Adrenal gland (tissue), 12 donors: Measurements from ENCODE around the gene KIAA0513. TPM values are rescaled to one million over a fixed set of nuclear protein-coding genes. Genes with fewer than 3 reads are reported as not detected.

ENCODE experiments used
- DNase-seq, 7 donors: peaks; one replicate each; pipeline ENCODE4 v3.0.0-alpha.2; 2019 to 2020
- H3K27ac ChIP-seq, 5 donors: fragments of 200-600 bp; sonication (generic) in 4 of 5; 1 replicate in 3 of 5; 2 replicates in 2 of 5; pipeline versions ENCODE4 v1.5.1 to v1.8.0; 2016 to 2020; ENCODE audit warnings: mild to moderate bottlenecking in 1 of 5
- H3K27me3 ChIP-seq: fragments of 200-600 bp; 2 replicates; pipeline ENCODE4 v1.8.0; 2021
- H3K36me3 ChIP-seq, 2 donors: fragments of 200-600 bp; replicated peaks in 1 of 2; 1 replicate in 1 of 2; 2 replicates in 1 of 2; pipeline versions ENCODE4 v1.5.1 to v1.8.0; 2018 to 2022
- H3K4me1 ChIP-seq, 2 donors: fragments of 200-600 bp; replicated peaks in 1 of 2; 1 replicate in 1 of 2; 2 replicates in 1 of 2; pipeline versions ENCODE4 v1.5.1 to v1.8.0; 2018 to 2021
- H3K4me3 ChIP-seq, 4 donors: fragments of 200-600 bp; sonication (generic) in 3 of 4; one replicate each; pipeline ENCODE4 v1.5.1; 2016 to 2018
- H3K9me3 ChIP-seq, 3 donors: fragments of 200-600 bp; sonication (generic) in 1 of 3; replicated peaks in 1 of 3; 1 replicate in 2 of 3; 2 replicates in 1 of 3; pipeline versions ENCODE4 v1.5.1 to v1.8.0; 2016 to 2021
- CTCF ChIP-seq, 6 experiments: fragments of 450-650 bp in 4 of 6; fragments of 200-600 bp in 2 of 6; sonication (generic) in 1 of 6; IDR thresholded peaks; 1 replicate in 5 of 6; 2 replicates in 1 of 6; pipeline versions ENCODE4 v1.5.1 to v1.8.0; 2016 to 2021; ENCODE audit warnings: antibody characterized with exemption in 6 of 6, mild to moderate bottlenecking in 2 of 6, moderate library complexity in 1 of 6
- POLR2A ChIP-seq, 2 donors: fragments of 450-650 bp; IDR thresholded peaks; one replicate each; pipeline ENCODE4 v1.6.1; 2017; ENCODE audit warnings: antibody characterized with exemption in 2 of 2, mild to moderate bottlenecking in 2 of 2, moderate library complexity in 1 of 2
- WGBS, 4 donors: extraction: QIAGEN DNeasy Blood & Tissue Kit in 2 of 4; methylation state at CpG; one replicate each; pipeline versions ENCODE4 v1.1.5 to v1.1.7; 2013 to 2017; 5-methylcytosine and 5-hydroxymethylcytosine counted together
- intact Hi-C, 2 donors: fragments of 100-400 bp; cut with DNase I; formaldehyde crosslinking; loops; one replicate each; pipeline versions ENCODE4 v1.14.1 to v1.15.0; 2022 to 2023
- polyA plus RNA-seq, 3 donors: library from polyadenylated mRNA; stranded (reverse); fragments of 200-250 nt in 2 of 3; fragments of 350-450 nt in 1 of 3; fragmentation: Illumina TruSeq in 1 of 3; extraction: RNeasy Lipid Tissue Mini Kit (QIAGEN cat#74804) in 1 of 3; gene quantifications; one replicate each; pipeline ENCODE4 v1.2.3, GENCODE V29; 2013 to 2014
- total RNA-seq, 9 donors: library from RNA; depleted of rRNA in 4 of 9; stranded (reverse); fragments of >200 nt in 4 of 9; fragments of 120-200 nt in 1 of 9; fragmentation: NEBNext Ultra II Directional in 1 of 9; extraction: Animal tissue kit (Norgen Biotek cat#: 25700) in 1 of 9; gene quantifications; one replicate each; pipeline versions ENCODE4 v1.1.0 to v1.2.4, GENCODE V29; 2013 to 2023
- donor health status: healthy with polysubstance abuse.
- donor health status: Bipolar disorder and iron deficiency.
- donor health status: DM: yes; HTN: yes; CAD: no.
- donor health status: DM: no; HTN: no; CAD: no.
- donor health status: DM: no; HTN: no; CAD: no.
- donor health status: DM: yes; HTN: yes; CAD: no.

The KIAA0513 gene
- total and polyA plus RNA-seq, 12 donors = 7.5 to 36.7 (median 17.8) TPM

GRCh38 chr16:85068746-85069145, 41.2 kb downstream of the KIAA0513 start:
- Histone ChIP-seq H3K9me3 (no peaks in the 10 kb centered on the region), H3K4me1 (peaks cover 0 to under 1% of the 10 kb centered on the region in 2 donors), H3K27me3 (no peaks in the 10 kb centered on the region), H3K4me3 (no peak overlapping the region), H3K36me3 (peaks cover 0 to 39% of the 10 kb centered on the region in 2 donors), H3K27ac (no peak overlapping the region)
- 89 to 94% (median 92%) methylated on average over 8 of the region's 8 CpGs for WGBS, 4 donors
- TF ChIP-seq CTCF (IDR thresholded peaks at IDR 0.05) (no peak), POLR2A (IDR thresholded peaks at IDR 0.05) (no peak)
- no peak for DNase-seq
- intact Hi-C loops = no loop called here

GRCh38 chr16:85069171-85069570, 41.6 kb downstream of the KIAA0513 start:
- WGBS, 4 donors = 88 to 93% (median 90%) methylated on average over 7 of the region's 7 CpGs
- H3K36me3 ChIP-seq = peaks cover 0 to 42% of the 10 kb centered on the region in 2 donors
- no peaks in the 10 kb centered on the region for H3K4me1 ChIP-seq
- DNase-seq = no peak
- intact Hi-C loops = no loop called here
- no peak for TF ChIP-seq CTCF (IDR thresholded peaks at IDR 0.05)
- TF ChIP-seq POLR2A (IDR thresholded peaks at IDR 0.05) = no peak
- H3K27ac ChIP-seq = no peak overlapping the region
- no peak overlapping the region for H3K4me3 ChIP-seq
- no peaks in the 10 kb centered on the region for H3K27me3 ChIP-seq
- no peaks in the 10 kb centered on the region for H3K9me3 ChIP-seq

GRCh38 chr16:85072076-85072860, 44.7 kb downstream of the KIAA0513 start:
- no peaks in the 10 kb centered on the region for H3K4me1 ChIP-seq
- DNase-seq = no peak
- H3K4me3 ChIP-seq = no peak overlapping the region
- no peak overlapping the region for H3K27ac ChIP-seq
- H3K27me3 ChIP-seq = no peaks in the 10 kb centered on the region
- TF ChIP-seq CTCF (IDR thresholded peaks at IDR 0.05) = no peak
- no peak for TF ChIP-seq POLR2A (IDR thresholded peaks at IDR 0.05)
- WGBS, 4 donors = 82 to 88% (median 85%) methylated on average over 8 of the region's 8 CpGs
- peaks cover 0 to 50% of the 10 kb centered on the region in 2 donors for H3K36me3 ChIP-seq
- intact Hi-C loops = no loop called here
- no peaks in the 10 kb centered on the region for H3K9me3 ChIP-seq

GRCh38 chr16:85072947-85073346, 45.4 kb downstream of the KIAA0513 start:
- no peaks in the 10 kb centered on the region for H3K27me3 ChIP-seq
- DNase-seq = no peak
- TF ChIP-seq POLR2A (IDR thresholded peaks at IDR 0.05) (no peak), CTCF (IDR thresholded peaks at IDR 0.05) (no peak)
- no peak overlapping the region for H3K27ac ChIP-seq
- 80 to 93% (median 88%) methylated on average over 10 to 13 of the region's 13 CpGs for WGBS, 4 donors
- intact Hi-C loops = no loop called here
- no peak overlapping the region for H3K4me3 ChIP-seq
- no peaks in the 10 kb centered on the region for H3K4me1 ChIP-seq
- H3K9me3 ChIP-seq = no peaks in the 10 kb centered on the region
- peaks cover 0 to 50% of the 10 kb centered on the region in 2 donors for H3K36me3 ChIP-seq
